HCT116 (cell line): Measurements from ENCODE around the gene HSCB. TPM values are rescaled to one million over a fixed set of nuclear protein-coding genes. Genes with fewer than 3 reads are reported as not detected.

Source experiments
- ATAC-seq: fragments of 200-7000 bp; cut with Tn5 transposase; 2 replicates; pipeline ENCODE4 v1.9.1; 2020; ENCODE audit warnings: mild to moderate bottlenecking, moderate library complexity
- BruUV-seq: library from RNA; stranded (reverse); fragments of 400-500 nt; replicated peaks from 2 replicates; lab custom pipeline; 2021; lab: Mats Ljungman, UMichigan
- CTCF ChIA-PET: fragments of 300-600 bp; sonication (Branson Sonifier 250); formaldehyde crosslinking; loops from one replicate; lab custom pipeline; 2021; ENCODE audit warnings: antibody characterized with exemption; lab: Charles Lee
- POLR2A ChIA-PET: fragments of 300-600, 350-600 bp; sonication (Branson Sonifier 250); formaldehyde crosslinking; loops from one replicate; lab custom pipeline; 2021; ENCODE audit warnings: antibody characterized with exemption; lab: Charles Lee
- RAD21 ChIA-PET, 2 experiments: fragments of 300-600 bp; sonication (Branson Sonifier 250); formaldehyde crosslinking; loops; one replicate each; lab custom pipeline; 2023; ENCODE audit warnings: low total read pairs in 2 of 2; ENCODE audit not compliant: uncharacterized antibody in 2 of 2, unreplicated experiment in 2 of 2, low non-redundant PET in 1 of 2; lab: Charles Lee
- DNase-seq: peaks from one replicate; pipeline ENCODE4 v3.0.0-alpha.2; 2010; ENCODE audit warnings: low read depth, low spot score
- H2AFZ ChIP-seq: fragments of 200-600 bp; shearing (Covaris generic), sonication (generic); 2 replicates; pipeline ENCODE4 v1.6.1; 2017; ENCODE audit warnings: low read depth, mixed run types, mixed read lengths, antibody characterized with exemption, low read length; ENCODE audit not compliant: poor library complexity, severe bottlenecking
- H3K27ac ChIP-seq: 2 replicates; pipeline ENCODE4 v1.5.1; 2012; ENCODE audit warnings: low read depth, low read length
- H3K27me3 ChIP-seq: fragments of 200-600 bp; sonication (generic); 2 replicates; pipeline ENCODE4 v1.6.1; 2016; ENCODE audit warnings: mixed run types, low read length, mixed read lengths; ENCODE audit not compliant: insufficient read depth
- H3K36me3 ChIP-seq, 2 experiments: fragments of 200-500 bp in 1 of 2; fragments of 200-600 bp in 1 of 2; sonication (Bioruptor generic) in 1 of 2; sonication (generic) in 1 of 2; 2 replicates each; pipeline versions ENCODE4 v1.5.1 to v1.6.1; 2014 to 2016; ENCODE audit warnings: low read length in 2 of 2, inconsistent platforms in 1 of 2, mixed read lengths in 1 of 2, mixed run types in 1 of 2; ENCODE audit not compliant: insufficient read depth in 2 of 2, control insufficient read depth in 1 of 2
- H3K4me1 ChIP-seq, 2 experiments: fragments of 200-600 bp in 1 of 2; sonication (generic) in 1 of 2; 2 replicates each; pipeline versions ENCODE4 v1.5.1 to v1.6.1; 2012 to 2017; ENCODE audit warnings: low read length in 2 of 2, inconsistent platforms in 1 of 2, mild to moderate bottlenecking in 1 of 2, mixed read lengths in 1 of 2, mixed run types in 1 of 2, moderate library complexity in 1 of 2; ENCODE audit not compliant: insufficient read depth in 2 of 2, control insufficient read depth in 1 of 2
- H3K4me2 ChIP-seq: fragments of 200-600 bp; sonication (generic); 2 replicates; pipeline ENCODE4 v1.6.1; 2017; ENCODE audit warnings: mixed run types, low read length, mixed read lengths
- H3K4me3 ChIP-seq, 2 experiments: fragments of 200-600 bp in 1 of 2; sonication (generic) in 1 of 2; replicated peaks in 1 of 2; 2 replicates each; pipeline ENCODE4 v1.5.1; 2011 to 2016; ENCODE audit warnings: low read length in 2 of 2, control low read depth in 1 of 2, low read depth in 1 of 2, mild to moderate bottlenecking in 1 of 2, mixed read lengths in 1 of 2, mixed run types in 1 of 2
- H3K79me2 ChIP-seq: fragments of 200-600 bp; sonication (generic); 2 replicates; pipeline ENCODE4 v1.6.1; 2017; ENCODE audit warnings: mild to moderate bottlenecking, mixed run types, low read length, moderate library complexity, mixed read lengths; ENCODE audit not compliant: insufficient read depth
- H3K9ac ChIP-seq: fragments of 200-600 bp; sonication (generic); 2 replicates; pipeline ENCODE4 v1.6.1; 2016; ENCODE audit warnings: low read length, mixed read lengths
- H3K9me2 ChIP-seq: fragments of 200-600 bp; sonication (generic), shearing (Covaris generic); 2 replicates; pipeline ENCODE4 v1.6.1; 2017; ENCODE audit warnings: mixed run types, mild to moderate bottlenecking, moderate library complexity; ENCODE audit not compliant: insufficient read depth
- H3K9me3 ChIP-seq, 2 experiments: fragments of 200-500 bp in 1 of 2; fragments of 200-600 bp in 1 of 2; sonication (Bioruptor generic) in 1 of 2; sonication (generic) in 1 of 2; 2 replicates each; pipeline ENCODE4 v1.6.1; 2014 to 2017; ENCODE audit warnings: low read length in 2 of 2, mixed read lengths in 2 of 2, inconsistent platforms in 1 of 2, low read depth in 1 of 2, mild to moderate bottlenecking in 1 of 2, mixed run types in 1 of 2, moderate library complexity in 1 of 2; ENCODE audit not compliant: control insufficient read depth in 1 of 2, insufficient read depth in 1 of 2
- H4K20me1 ChIP-seq: fragments of 200-600 bp; sonication (generic), shearing (Covaris generic); 2 replicates; pipeline ENCODE4 v1.6.1; 2017; ENCODE audit warnings: mixed run types, mild to moderate bottlenecking, moderate library complexity; ENCODE audit not compliant: insufficient read depth
- CEBPB ChIP-seq: IDR thresholded peaks from 2 replicates; pipeline ENCODE4 v1.6.1; 2012; ENCODE audit warnings: low read depth
- EZH2 ChIP-seq: fragments of 200-600 bp; sonication (generic); IDR thresholded peaks from 2 replicates; pipeline ENCODE4 v1.6.1; 2017; ENCODE audit warnings: antibody characterized with exemption, mixed run types
- FOSL1 ChIP-seq: IDR thresholded peaks from 2 replicates; pipeline ENCODE4 v1.6.1; 2012; ENCODE audit warnings: low read depth
- JUND ChIP-seq: IDR thresholded peaks from 2 replicates; pipeline ENCODE4 v1.6.1; 2012
- MAX ChIP-seq: IDR thresholded peaks from 2 replicates; pipeline ENCODE4 v1.6.1; 2012
- POLR2AphosphoS5 ChIP-seq: IDR thresholded peaks from 2 replicates; pipeline ENCODE4 v1.6.1; 2011; ENCODE audit warnings: mild to moderate bottlenecking, low read depth, low read length, moderate library complexity
- RAD21 ChIP-seq: IDR thresholded peaks from 2 replicates; pipeline ENCODE4 v1.6.1; 2012; ENCODE audit warnings: low read depth, mild to moderate bottlenecking
- SIN3A ChIP-seq: IDR thresholded peaks from 2 replicates; pipeline ENCODE4 v1.6.1; 2012; ENCODE audit warnings: low read depth
- SRF ChIP-seq: IDR thresholded peaks from 2 replicates; pipeline ENCODE4 v1.6.1; 2012; ENCODE audit warnings: low read depth
- TCF7L2 ChIP-seq: IDR thresholded peaks from 2 replicates; pipeline ENCODE4 v1.7.0; 2011; ENCODE audit warnings: borderline replicate concordance, inconsistent platforms; ENCODE audit not compliant: insufficient read depth, insufficient read length; ENCODE audit errors: extremely low read depth
- intact Hi-C: fragments of 100-400 bp; cut with micrococcal nuclease; formaldehyde crosslinking; loops from 2 replicates; pipeline ENCODE4 v1.10.0; 2022
- total RNA-seq: library from RNA; stranded (reverse); gene quantifications from one replicate; pipeline ENCODE4 v1.2.1, GENCODE V29; 2021; ENCODE audit not compliant: unreplicated experiment
- TF ChIP-seq, protein P1 (sequence below): IDR thresholded peaks from 2 replicates; pipeline ENCODE4 v1.6.1; 2011; ENCODE audit warnings: mild to moderate bottlenecking, low read length, moderate library complexity; ENCODE audit not compliant: insufficient replicate concordance; ENCODE audit errors: extremely low read depth

Gene HSCB
- total RNA-seq, 1 experiment from 2014 or later, result 14.5 TPM

DNA sequence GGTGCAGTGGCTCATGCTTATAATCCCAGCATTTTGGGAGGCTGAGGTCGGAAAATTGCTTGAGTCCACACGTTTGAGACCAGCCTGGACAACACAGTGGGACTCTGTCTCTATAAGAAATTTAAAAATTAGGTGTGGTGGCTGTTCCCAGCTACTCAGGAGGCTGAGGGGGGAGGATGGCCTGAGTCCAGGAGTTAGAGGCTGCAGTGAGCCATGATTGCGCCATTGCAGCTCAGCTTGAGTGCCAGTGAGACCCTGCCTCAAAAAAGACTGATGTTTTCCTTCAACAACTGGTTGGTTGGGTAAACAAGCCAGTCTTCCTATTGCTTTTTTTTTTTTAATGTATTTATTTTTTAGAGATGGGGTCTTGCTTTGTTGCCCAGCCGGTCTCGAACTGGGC lies 49.3 kb downstream of the HSCB start:
- no peak overlapping the region for H3K9ac ChIP-seq
- ATAC-seq, result no peak
- intact Hi-C loops, result loop anchor here (5.0 kb wide), 2 partner anchors 251 to 456 kb away; no protein-coding TSS in a partner anchor
- H3K9me3 ChIP-seq, result no peaks in the 10 kb centered on the region
- H3K79me2 ChIP-seq, result peaks cover 34% of the 10 kb centered on the region
- no peaks in the 10 kb centered on the region for H3K9me2 ChIP-seq
- peaks cover 5% of the 10 kb centered on the region; the same call in 1 of the 2 replicates for H4K20me1 ChIP-seq
- H3K4me2 ChIP-seq, result no peak overlapping the region
- H3K4me1 ChIP-seq, result no peaks in the 10 kb centered on the region
- ChIA-PET RAD21 (interaction anchor here (0.6 to 0.7 kb wide), 2 partner anchors 34 to 37 kb away, joined by 3 to 4 read pairs; no protein-coding TSS in a partner anchor), POLR2A (interaction anchor here (1.3 to 1.8 kb wide), 2 partner anchors 8 to 9 kb away, joined by 4 to 7 read pairs; partner anchors contain the start of gene XBP1), CTCF (interaction anchor here (1.0 to 2.6 kb wide), 5 partner anchors 37 to 454 kb away, joined by 3 to 15 read pairs (median 5); partner anchors contain the start of gene EMID1)
- peaks cover 20 to 42% of the 10 kb centered on the region in 2 experiments for H3K36me3 ChIP-seq
- H3K27ac ChIP-seq, result no peak overlapping the region
- no TSS peak for BruUV-seq
- H3K4me3 ChIP-seq, result no peak overlapping the region
- H3K27me3 ChIP-seq, result no peaks in the 10 kb centered on the region
- no peak for DNase-seq
- TF ChIP-seq CEBPB, result no peak
- no peak for TF ChIP-seq JUND
- TF ChIP-seq MAX, result no peak
- TF ChIP-seq, protein P1, sequence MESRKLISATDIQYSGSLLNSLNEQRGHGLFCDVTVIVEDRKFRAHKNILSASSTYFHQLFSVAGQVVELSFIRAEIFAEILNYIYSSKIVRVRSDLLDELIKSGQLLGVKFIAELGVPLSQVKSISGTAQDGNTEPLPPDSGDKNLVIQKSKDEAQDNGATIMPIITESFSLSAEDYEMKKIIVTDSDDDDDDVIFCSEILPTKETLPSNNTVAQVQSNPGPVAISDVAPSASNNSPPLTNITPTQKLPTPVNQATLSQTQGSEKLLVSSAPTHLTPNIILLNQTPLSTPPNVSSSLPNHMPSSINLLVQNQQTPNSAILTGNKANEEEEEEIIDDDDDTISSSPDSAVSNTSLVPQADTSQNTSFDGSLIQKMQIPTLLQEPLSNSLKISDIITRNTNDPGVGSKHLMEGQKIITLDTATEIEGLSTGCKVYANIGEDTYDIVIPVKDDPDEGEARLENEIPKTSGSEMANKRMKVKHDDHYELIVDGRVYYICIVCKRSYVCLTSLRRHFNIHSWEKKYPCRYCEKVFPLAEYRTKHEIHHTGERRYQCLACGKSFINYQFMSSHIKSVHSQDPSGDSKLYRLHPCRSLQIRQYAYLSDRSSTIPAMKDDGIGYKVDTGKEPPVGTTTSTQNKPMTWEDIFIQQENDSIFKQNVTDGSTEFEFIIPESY, result no peak
- no peak for TF ChIP-seq POLR2AphosphoS5
- no peak for TF ChIP-seq TCF7L2
- no peak for TF ChIP-seq SIN3A
- no peak for TF ChIP-seq SRF
- TF ChIP-seq EZH2, result no peak
- TF ChIP-seq RAD21, result no peak
- TF ChIP-seq FOSL1, result no peak
- no peak overlapping the region for H2AFZ ChIP-seq
